Neural cell (in vitro differentiated cells): Measurements from ENCODE around the gene CHST13. TPM values are rescaled to one million over a fixed set of nuclear protein-coding genes. Genes with fewer than 3 reads are reported as not detected.

ENCODE experiments used
- H2AFZ ChIP-seq: fragments of 200-600, 300-800 bp; sonication (generic), shearing (Covaris generic); 2 replicates; pipeline ENCODE4 v1.6.0; 2014; ENCODE audit warnings: low read depth, mild to moderate bottlenecking, antibody characterized with exemption, low read length, moderate library complexity
- H3F3A ChIP-seq: fragments of 200-600 bp; shearing (Covaris generic); 2 replicates; pipeline ENCODE4 v1.6.1; 2016; ENCODE audit warnings: mild to moderate bottlenecking, moderate library complexity, mixed read lengths, antibody characterized with exemption, low read length; ENCODE audit not compliant: insufficient read depth, poor library complexity, severe bottlenecking
- H3K27ac ChIP-seq: fragments of 200-600, 300-800 bp; sonication (generic), shearing (Covaris generic); 2 replicates; pipeline ENCODE4 v1.5.1; 2014; ENCODE audit warnings: mild to moderate bottlenecking, low read length, moderate library complexity
- H3K27me3 ChIP-seq: fragments of 300-800, 200-600 bp; sonication (generic), shearing (Covaris generic); 2 replicates; pipeline ENCODE4 v1.6.0; 2014; ENCODE audit warnings: mild to moderate bottlenecking, low read depth, low read length, moderate library complexity; ENCODE audit not compliant: insufficient read depth
- H3K36me3 ChIP-seq: fragments of 300-800, 200-600 bp; sonication (generic), shearing (Covaris generic); 2 replicates; pipeline ENCODE4 v1.5.1; 2014; ENCODE audit warnings: mild to moderate bottlenecking, antibody characterized with exemption, low read length, moderate library complexity; ENCODE audit not compliant: insufficient read depth
- H3K4me2 ChIP-seq: fragments of 300-800, 200-600 bp; sonication (generic), shearing (Covaris generic); 2 replicates; pipeline ENCODE4 v1.6.0; 2014; ENCODE audit warnings: mild to moderate bottlenecking, low read length
- H3K4me3 ChIP-seq: fragments of 300-800, 200-600 bp; sonication (generic), shearing (Covaris generic); 2 replicates; pipeline ENCODE4 v1.5.1; 2014; ENCODE audit warnings: mild to moderate bottlenecking, low read length, moderate library complexity
- H3K79me2 ChIP-seq: fragments of 200-600 bp; shearing (Covaris generic); replicated peaks from 2 replicates; pipeline ENCODE4 v1.6.0; 2014; ENCODE audit warnings: mild to moderate bottlenecking, low read length, moderate library complexity; ENCODE audit not compliant: insufficient read depth
- H3K9ac ChIP-seq: fragments of 300-800, 200-600 bp; sonication (generic), shearing (Covaris generic); 2 replicates; pipeline ENCODE4 v1.6.1; 2016; ENCODE audit warnings: mild to moderate bottlenecking, low read length, mixed read lengths
- H3K9me2 ChIP-seq: fragments of 200-600 bp; shearing (Covaris generic); 2 replicates; pipeline ENCODE4 v1.6.1; 2016; ENCODE audit warnings: mild to moderate bottlenecking, low read length, mixed read lengths; ENCODE audit not compliant: insufficient read depth
- H3K9me3 ChIP-seq: fragments of 200-600, 300-800 bp; sonication (generic), shearing (Covaris generic); 2 replicates; pipeline ENCODE4 v1.6.1; 2016; ENCODE audit warnings: mild to moderate bottlenecking, mixed run types, low read length, moderate library complexity, mixed read lengths
- H4K20me1 ChIP-seq: fragments of 200-600 bp; shearing (Covaris generic); 2 replicates; pipeline ENCODE4 v1.6.1; 2016; ENCODE audit warnings: mild to moderate bottlenecking, mixed run types; ENCODE audit not compliant: insufficient read depth
- EP300 ChIP-seq: fragments of 450-650 bp; conservative IDR thresholded peaks from 2 replicates; pipeline ENCODE4 v1.6.1; 2014; ENCODE audit warnings: antibody characterized with exemption, mild to moderate bottlenecking, moderate library complexity; ENCODE audit not compliant: poor library complexity, severe bottlenecking
- EZH2 ChIP-seq: fragments of 200-600, 300-800 bp; shearing (Covaris generic), sonication (generic); IDR thresholded peaks from 2 replicates; pipeline ENCODE4 v1.6.1; 2014; ENCODE audit warnings: antibody characterized with exemption, low read length, borderline replicate concordance, mild to moderate bottlenecking; ENCODE audit not compliant: insufficient read depth, poor library complexity, severe bottlenecking
- MXI1 ChIP-seq: fragments of 450-650 bp; conservative IDR thresholded peaks from 2 replicates; pipeline ENCODE4 v1.6.1; 2014; ENCODE audit warnings: antibody characterized with exemption, mild to moderate bottlenecking; ENCODE audit not compliant: poor library complexity, severe bottlenecking
- POLR2AphosphoS5 ChIP-seq: IDR thresholded peaks from 2 replicates; pipeline ENCODE4 v1.6.1; 2012
- RAD21 ChIP-seq: fragments of 450-650 bp; conservative IDR thresholded peaks from 2 replicates; pipeline ENCODE4 v1.6.1; 2014; ENCODE audit warnings: antibody characterized with exemption, mild to moderate bottlenecking, moderate library complexity
- REST ChIP-seq: IDR thresholded peaks from 2 replicates; pipeline ENCODE4 v1.6.1; 2012; ENCODE audit warnings: borderline replicate concordance
- SMC3 ChIP-seq: fragments of 450-650 bp; conservative IDR thresholded peaks from 2 replicates; pipeline ENCODE4 v1.6.1; 2014; ENCODE audit warnings: antibody characterized with exemption, mild to moderate bottlenecking, moderate library complexity; ENCODE audit not compliant: poor library complexity
- TAF1 ChIP-seq: IDR thresholded peaks from 2 replicates; pipeline ENCODE4 v1.6.1; 2012; ENCODE audit warnings: low read depth
- polyA plus RNA-seq: library from polyadenylated mRNA; depleted of rRNA; stranded (reverse); fragments of >200 nt; gene quantifications from 2 replicates; pipeline ENCODE4 v1.2.3, GENCODE V29; 2014
- TF ChIP-seq, protein P1 (sequence below): fragments of 450-650 bp; IDR thresholded peaks from 2 replicates; pipeline ENCODE4 v1.5.1; 2014; ENCODE audit warnings: antibody characterized with exemption, mild to moderate bottlenecking, moderate library complexity; ENCODE audit not compliant: poor library complexity, severe bottlenecking

The CHST13 gene
- polyA plus RNA-seq, 1 donor from 2014 or later, result not detected

- no peak overlapping the region for H3K4me2 ChIP-seq
- H3K9me2 ChIP-seq, result no peaks in the 10 kb centered on the region
- no peak overlapping the region for H3K4me3 ChIP-seq
- TF ChIP-seq TAF1, result no peak
- no peak for TF ChIP-seq RAD21
- TF ChIP-seq SMC3, result no peak
- TF ChIP-seq EZH2, result no peak
- H4K20me1 ChIP-seq, result no peaks in the 10 kb centered on the region
- H3F3A ChIP-seq, result no peaks in the 10 kb centered on the region
- no peaks in the 10 kb centered on the region for H3K27me3 ChIP-seq
- H3K9ac ChIP-seq, result no peak overlapping the region
- H3K36me3 ChIP-seq, result no peaks in the 10 kb centered on the region
- no peak overlapping the region for H3K27ac ChIP-seq
- no peaks in the 10 kb centered on the region for H3K79me2 ChIP-seq
- H2AFZ ChIP-seq, result no peak overlapping the region
- no peaks in the 10 kb centered on the region for H3K9me3 ChIP-seq
These were observed 43.7 kb upstream of the CHST13 start for GRCh38 chr3:126480206-126480605.

DNA sequence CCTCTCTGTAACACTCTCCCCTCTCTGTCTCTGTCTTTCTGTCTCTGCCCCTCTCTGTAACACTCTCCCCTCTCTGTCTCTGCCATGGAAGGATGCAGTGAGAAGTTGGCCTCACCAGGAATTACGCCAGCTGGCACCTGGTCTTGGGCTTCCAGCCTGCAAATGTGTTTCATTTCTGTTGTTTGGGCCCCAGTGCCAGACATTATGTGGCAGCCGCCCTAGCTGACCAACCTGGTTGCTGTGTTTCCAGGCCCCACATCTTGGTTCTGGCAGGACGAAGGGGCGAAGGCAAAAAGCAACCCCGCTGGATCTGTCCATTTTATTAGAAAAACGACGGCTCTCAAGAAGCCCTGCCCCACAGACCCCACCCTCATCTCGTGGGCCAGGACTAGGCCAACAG is 43.1 kb upstream of the CHST13 start:
- Histone ChIP-seq H3K4me3 (no peak overlapping the region), H4K20me1 (no peaks in the 10 kb centered on the region), H3K79me2 (no peaks in the 10 kb centered on the region), H2AFZ (no peak overlapping the region), H3K4me2 (no peak overlapping the region), H3K27ac (no peak overlapping the region), H3K9me3 (no peaks in the 10 kb centered on the region), H3K9me2 (no peaks in the 10 kb centered on the region), H3K9ac (no peak overlapping the region), H3K27me3 (no peaks in the 10 kb centered on the region), H3K36me3 (no peaks in the 10 kb centered on the region), H3F3A (no peaks in the 10 kb centered on the region)
- TF ChIP-seq TAF1, result no peak
- TF ChIP-seq REST, result no peak
- TF ChIP-seq POLR2AphosphoS5, result no peak
- TF ChIP-seq EP300, result no peak
- TF ChIP-seq, protein P1, sequence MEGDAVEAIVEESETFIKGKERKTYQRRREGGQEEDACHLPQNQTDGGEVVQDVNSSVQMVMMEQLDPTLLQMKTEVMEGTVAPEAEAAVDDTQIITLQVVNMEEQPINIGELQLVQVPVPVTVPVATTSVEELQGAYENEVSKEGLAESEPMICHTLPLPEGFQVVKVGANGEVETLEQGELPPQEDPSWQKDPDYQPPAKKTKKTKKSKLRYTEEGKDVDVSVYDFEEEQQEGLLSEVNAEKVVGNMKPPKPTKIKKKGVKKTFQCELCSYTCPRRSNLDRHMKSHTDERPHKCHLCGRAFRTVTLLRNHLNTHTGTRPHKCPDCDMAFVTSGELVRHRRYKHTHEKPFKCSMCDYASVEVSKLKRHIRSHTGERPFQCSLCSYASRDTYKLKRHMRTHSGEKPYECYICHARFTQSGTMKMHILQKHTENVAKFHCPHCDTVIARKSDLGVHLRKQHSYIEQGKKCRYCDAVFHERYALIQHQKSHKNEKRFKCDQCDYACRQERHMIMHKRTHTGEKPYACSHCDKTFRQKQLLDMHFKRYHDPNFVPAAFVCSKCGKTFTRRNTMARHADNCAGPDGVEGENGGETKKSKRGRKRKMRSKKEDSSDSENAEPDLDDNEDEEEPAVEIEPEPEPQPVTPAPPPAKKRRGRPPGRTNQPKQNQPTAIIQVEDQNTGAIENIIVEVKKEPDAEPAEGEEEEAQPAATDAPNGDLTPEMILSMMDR, result no peak

DNA sequence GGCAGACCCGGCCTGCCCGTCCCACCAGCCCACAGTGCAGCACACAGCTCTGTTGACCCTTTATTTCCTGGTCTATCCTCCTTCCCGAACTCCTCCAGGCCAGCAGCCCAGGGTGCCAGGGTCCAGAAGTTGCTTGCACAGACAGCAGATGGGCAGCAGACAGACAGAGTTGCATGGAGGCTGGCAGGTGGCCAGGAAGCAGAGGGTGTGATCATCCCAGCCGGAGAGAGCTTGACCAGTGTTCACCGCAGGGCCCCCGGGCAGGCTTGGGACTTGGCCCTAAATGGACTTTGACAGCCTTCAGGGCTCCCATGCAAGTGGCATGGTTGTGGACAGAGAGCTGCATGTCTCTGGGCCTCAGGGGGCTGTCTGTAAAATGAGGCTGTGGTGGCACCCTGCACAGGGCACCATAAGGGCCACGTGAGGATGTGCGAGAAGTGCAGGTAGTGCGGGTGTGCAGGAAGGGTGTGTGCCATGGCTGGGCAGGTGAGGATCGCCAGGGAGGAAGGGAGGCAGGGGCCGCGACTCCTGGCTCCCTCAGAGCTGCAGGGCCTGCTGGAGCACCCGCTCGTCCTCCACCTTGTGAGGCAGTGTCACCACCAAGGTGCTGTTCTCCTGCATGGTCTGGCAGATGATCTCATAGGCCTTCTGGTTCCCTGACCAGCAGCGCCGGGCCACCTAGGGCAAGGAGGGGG is 42.0 kb upstream of the CHST13 start:
- no peaks in the 10 kb centered on the region for H3F3A ChIP-seq
- no peak overlapping the region for H2AFZ ChIP-seq
- H3K4me2 ChIP-seq, result no peak overlapping the region
- no peaks in the 10 kb centered on the region for H3K79me2 ChIP-seq
- no peak overlapping the region for H3K27ac ChIP-seq
- H3K9me2 ChIP-seq, result no peaks in the 10 kb centered on the region
- no peaks in the 10 kb centered on the region for H4K20me1 ChIP-seq
- no peak overlapping the region for H3K4me3 ChIP-seq
- no peaks in the 10 kb centered on the region for H3K27me3 ChIP-seq
- H3K36me3 ChIP-seq, result no peaks in the 10 kb centered on the region
- H3K9me3 ChIP-seq, result no peaks in the 10 kb centered on the region
- H3K9ac ChIP-seq, result no peak overlapping the region
- TF ChIP-seq TAF1, result no peak
- no peak for TF ChIP-seq EP300
- no peak for TF ChIP-seq MXI1
- no peak for TF ChIP-seq RAD21
- TF ChIP-seq SMC3, result no peak
- TF ChIP-seq POLR2AphosphoS5, result no peak
- TF ChIP-seq, protein P1, result no peak
- TF ChIP-seq EZH2, result no peak
- no peak for TF ChIP-seq REST
